WERI-Rb-1 (cell line): ENCODE results near the gene GPR150.

Source experiments
- DNase-seq: peaks from one replicate; pipeline ENCODE4 v3.0.0-alpha.2; 2020
- H3K27ac ChIP-seq: fragments of 250-450 bp; sonication (Bioruptor Pico); 2 replicates; pipeline ENCODE4 v1.5.1; 2020; ENCODE audit warnings: mild to moderate bottlenecking, moderate library complexity
- H3K27me3 ChIP-seq: fragments of 250-450 bp; sonication (Bioruptor Pico); 2 replicates; pipeline ENCODE4 v1.5.1; 2021; ENCODE audit warnings: mild to moderate bottlenecking, low read depth, moderate library complexity; ENCODE audit not compliant: insufficient read depth, severe bottlenecking
- H3K36me3 ChIP-seq: fragments of 250-450 bp; sonication (Bioruptor Pico); 2 replicates; pipeline ENCODE4 v1.5.1; 2020; ENCODE audit warnings: mild to moderate bottlenecking, moderate library complexity
- H3K4me3 ChIP-seq: 2 replicates; pipeline ENCODE4 v1.5.1; 2011; ENCODE audit warnings: low read depth, mild to moderate bottlenecking, control low read depth, low read length
- H3K9me3 ChIP-seq: fragments of 250-450 bp; sonication (Bioruptor Pico); 2 replicates; pipeline ENCODE4 v1.5.1; 2021; ENCODE audit warnings: mild to moderate bottlenecking, moderate library complexity; ENCODE audit not compliant: severe bottlenecking
- TF ChIP-seq, protein P1 (sequence below): IDR thresholded peaks from 2 replicates; pipeline ENCODE4 v1.5.1; 2011; ENCODE audit warnings: low read depth, mild to moderate bottlenecking, control low read depth, inconsistent platforms, low read length

GPR150 gene

DNA sequence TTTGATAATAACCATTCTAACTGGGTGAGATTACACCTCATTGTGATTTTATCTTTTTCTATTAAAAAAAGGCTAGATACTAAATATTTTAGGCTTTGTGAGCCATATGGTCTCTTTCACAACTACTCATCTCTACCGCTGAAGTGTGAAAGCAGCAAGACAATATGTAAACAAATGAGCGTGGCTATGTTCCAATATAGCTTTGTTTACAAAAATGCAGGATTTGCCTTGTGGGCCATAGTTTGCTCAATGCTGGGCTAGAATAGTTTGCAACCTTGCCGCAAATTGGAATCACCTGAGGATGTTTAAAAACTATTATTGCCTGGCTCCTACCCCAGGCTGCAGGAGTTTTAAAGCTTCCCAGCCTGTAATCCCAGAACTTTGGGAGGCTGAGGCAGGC, 10.2 kb upstream of the GPR150 start:
- H3K4me3 ChIP-seq: no peak overlapping the region
- H3K36me3 ChIP-seq: no peaks in the 10 kb centered on the region
- no peak for DNase-seq
- no peaks in the 10 kb centered on the region for H3K27me3 ChIP-seq
- TF ChIP-seq, protein P1, sequence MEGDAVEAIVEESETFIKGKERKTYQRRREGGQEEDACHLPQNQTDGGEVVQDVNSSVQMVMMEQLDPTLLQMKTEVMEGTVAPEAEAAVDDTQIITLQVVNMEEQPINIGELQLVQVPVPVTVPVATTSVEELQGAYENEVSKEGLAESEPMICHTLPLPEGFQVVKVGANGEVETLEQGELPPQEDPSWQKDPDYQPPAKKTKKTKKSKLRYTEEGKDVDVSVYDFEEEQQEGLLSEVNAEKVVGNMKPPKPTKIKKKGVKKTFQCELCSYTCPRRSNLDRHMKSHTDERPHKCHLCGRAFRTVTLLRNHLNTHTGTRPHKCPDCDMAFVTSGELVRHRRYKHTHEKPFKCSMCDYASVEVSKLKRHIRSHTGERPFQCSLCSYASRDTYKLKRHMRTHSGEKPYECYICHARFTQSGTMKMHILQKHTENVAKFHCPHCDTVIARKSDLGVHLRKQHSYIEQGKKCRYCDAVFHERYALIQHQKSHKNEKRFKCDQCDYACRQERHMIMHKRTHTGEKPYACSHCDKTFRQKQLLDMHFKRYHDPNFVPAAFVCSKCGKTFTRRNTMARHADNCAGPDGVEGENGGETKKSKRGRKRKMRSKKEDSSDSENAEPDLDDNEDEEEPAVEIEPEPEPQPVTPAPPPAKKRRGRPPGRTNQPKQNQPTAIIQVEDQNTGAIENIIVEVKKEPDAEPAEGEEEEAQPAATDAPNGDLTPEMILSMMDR: no peak
- no peak overlapping the region for H3K27ac ChIP-seq
- H3K9me3 ChIP-seq: no peaks in the 10 kb centered on the region

DNA sequence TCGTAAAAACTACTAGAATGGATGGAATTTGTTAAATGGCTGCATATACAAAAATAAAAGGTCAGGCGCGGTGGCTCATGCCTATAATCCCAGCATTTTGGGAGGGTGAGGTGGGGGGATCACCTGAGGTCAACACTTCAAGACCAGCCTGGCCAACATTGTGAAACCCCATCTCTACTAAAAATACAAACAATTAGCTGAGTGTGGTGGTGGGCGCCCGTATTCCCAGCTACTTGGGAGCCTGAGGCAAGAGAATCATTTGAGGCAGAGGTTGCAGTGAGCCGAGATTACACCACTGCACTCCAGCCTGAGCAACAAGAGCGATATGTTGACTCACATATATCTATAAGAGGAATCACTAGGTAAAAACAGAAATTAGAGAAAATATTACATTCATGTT, 9.3 kb upstream of the GPR150 start:
- Histone ChIP-seq H3K4me3 (no peak overlapping the region), H3K9me3 (no peaks in the 10 kb centered on the region), H3K27me3 (no peaks in the 10 kb centered on the region), H3K27ac (no peak overlapping the region), H3K36me3 (no peaks in the 10 kb centered on the region)
- no peak for DNase-seq
- TF ChIP-seq, protein P1: no peak

DNA sequence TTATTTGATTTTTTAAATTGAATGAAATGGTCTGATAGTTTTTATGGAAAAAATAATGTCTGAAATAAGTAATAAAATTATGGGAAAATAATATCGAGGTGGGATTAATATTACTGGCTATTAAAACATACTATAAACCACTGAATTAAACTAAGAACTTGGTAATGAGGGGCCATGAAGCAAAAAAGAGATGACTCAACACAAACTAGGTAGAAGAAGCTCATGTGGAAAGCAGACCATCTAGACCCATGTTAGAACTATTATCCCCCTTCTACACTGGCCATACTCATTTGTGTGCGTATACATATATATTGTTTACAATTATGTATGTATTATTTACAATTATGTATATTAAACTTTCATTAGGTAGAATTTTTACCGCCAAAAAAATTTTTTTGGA, 8.5 kb upstream of the GPR150 start:
- Histone ChIP-seq H3K27me3 (no peaks in the 10 kb centered on the region), H3K36me3 (no peaks in the 10 kb centered on the region), H3K9me3 (no peaks in the 10 kb centered on the region), H3K4me3 (no peak overlapping the region), H3K27ac (no peak overlapping the region)
- TF ChIP-seq, protein P1: no peak
- DNase-seq: no peak

DNA sequence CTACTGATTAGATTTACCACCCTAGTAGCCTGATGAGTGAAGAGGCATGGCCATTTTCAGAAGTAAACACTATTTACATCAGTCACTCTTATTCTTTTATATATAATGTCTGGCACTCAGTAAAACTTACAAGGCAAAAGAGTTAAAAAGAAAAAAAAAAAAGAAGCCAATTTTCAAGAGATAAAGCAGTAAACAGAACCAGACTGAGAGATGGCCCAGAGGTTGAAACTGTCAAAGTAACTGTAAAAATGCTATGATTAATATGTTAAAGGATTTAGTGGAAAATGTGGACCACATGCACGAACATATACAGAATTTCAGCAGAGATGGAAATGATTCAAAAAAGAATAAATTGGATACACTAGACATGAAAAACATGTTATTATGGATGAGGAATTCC, 6.4 kb upstream of the GPR150 start:
- Histone ChIP-seq H3K9me3 (no peaks in the 10 kb centered on the region), H3K27me3 (no peaks in the 10 kb centered on the region), H3K36me3 (no peaks in the 10 kb centered on the region), H3K27ac (no peak overlapping the region), H3K4me3 (no peak overlapping the region)
- no peak for DNase-seq
- TF ChIP-seq, protein P1: no peak

DNA sequence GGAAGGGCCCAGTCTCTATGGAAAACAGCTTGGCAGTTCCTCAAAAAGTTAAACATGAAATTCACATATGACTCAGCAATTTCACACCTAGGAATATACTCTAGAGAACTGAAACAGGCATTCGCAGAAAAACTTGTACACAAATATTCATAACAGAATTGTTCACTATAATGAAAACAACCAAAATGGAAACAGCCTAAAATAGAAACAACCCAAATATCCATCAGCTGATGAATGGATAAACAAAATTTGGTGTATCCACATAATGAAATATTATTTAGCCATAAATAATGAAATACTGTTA, 4.8 kb upstream of the GPR150 start:
- Histone ChIP-seq H3K36me3 (no peaks in the 10 kb centered on the region), H3K4me3 (no peak overlapping the region), H3K9me3 (no peaks in the 10 kb centered on the region), H3K27ac (no peak overlapping the region), H3K27me3 (no peaks in the 10 kb centered on the region)
- TF ChIP-seq, protein P1: no peak
- DNase-seq: no peak

DNA sequence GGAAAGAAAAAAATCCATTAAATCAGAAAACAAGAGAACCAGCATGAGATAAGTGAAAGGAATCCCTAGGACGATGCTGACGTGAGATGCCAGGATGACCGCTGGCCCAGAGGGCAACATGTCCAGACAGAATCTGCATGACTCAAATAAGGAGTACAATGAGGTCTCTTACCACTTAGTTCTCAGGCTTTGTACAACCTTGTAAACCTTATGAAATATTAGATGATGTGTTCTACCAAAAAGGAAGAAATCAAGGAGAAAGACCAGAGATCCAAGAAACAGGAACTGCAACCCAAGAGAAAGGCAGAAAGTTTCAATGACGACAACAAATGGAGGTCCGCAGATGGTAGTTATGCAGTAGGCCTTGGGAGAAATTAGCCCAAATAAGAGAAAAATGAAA, 2.8 kb upstream of the GPR150 start:
- Histone ChIP-seq H3K27me3 (no peaks in the 10 kb centered on the region), H3K27ac (no peak overlapping the region), H3K9me3 (no peaks in the 10 kb centered on the region), H3K36me3 (no peaks in the 10 kb centered on the region), H3K4me3 (no peak overlapping the region)
- no peak for DNase-seq
- TF ChIP-seq, protein P1: no peak
